Prostate gland (tissue), 2 donors: ENCODE results near the gene DHX32. TPM values are rescaled to one million over a fixed set of nuclear protein-coding genes. Genes with fewer than 3 reads are reported as not detected.

ENCODE experiments used
- DNase-seq: peaks from one replicate; pipeline ENCODE4 v3.0.0-alpha.2; 2019; ENCODE audit warnings: low spot score
- H3K27ac ChIP-seq, 2 donors: fragments of 200-600 bp; sonication (generic); 2 replicates each; pipeline ENCODE4 v1.5.1; 2017 to 2019
- H3K27me3 ChIP-seq: fragments of 200-600 bp; sonication (generic); replicated peaks from 2 replicates; pipeline ENCODE4 v1.5.1; 2019; ENCODE audit not compliant: insufficient read depth
- H3K36me3 ChIP-seq, 2 donors: fragments of 200-600 bp; sonication (generic); 1 replicate in 1 of 2; 2 replicates in 1 of 2; pipeline versions ENCODE4 v1.5.1 to v1.8.1; 2017 to 2019
- H3K4me1 ChIP-seq: fragments of 200-600 bp; sonication (generic); replicated peaks from 2 replicates; pipeline ENCODE4 v1.5.1; 2019
- H3K4me3 ChIP-seq, 2 donors: fragments of 200-600 bp; sonication (generic); 2 replicates each; pipeline ENCODE4 v1.5.1; 2017 to 2019
- H3K9me3 ChIP-seq: fragments of 200-600 bp; sonication (generic); 2 replicates; pipeline ENCODE4 v1.5.1; 2017
- POLR2A ChIP-seq: fragments of 450-650 bp; IDR thresholded peaks from one replicate; pipeline ENCODE4 v1.6.1; 2016; ENCODE audit warnings: antibody characterized with exemption, mild to moderate bottlenecking
- POLR2AphosphoS5 ChIP-seq: sonication (generic); formaldehyde crosslinking; IDR thresholded peaks from one replicate; pipeline ENCODE4 v1.6.1; 2017; ENCODE audit warnings: antibody characterized with exemption
- WGBS: methylation state at CpG from one replicate; pipeline ENCODE4 v1.1.5; 2018; 5-methylcytosine and 5-hydroxymethylcytosine counted together
- intact Hi-C: fragments of 100-400 bp; cut with DNase I; formaldehyde crosslinking; loops from one replicate; pipeline ENCODE4 v1.14.2; 2022
- total RNA-seq, 2 donors: library from RNA; depleted of rRNA; stranded (reverse); fragments of >200 nt; gene quantifications; one replicate each; pipeline ENCODE4 v1.1.0, GENCODE V29; 2016
- TF ChIP-seq, protein P1 (sequence below), 4 experiments: fragments of 200-600 bp in 2 of 4; fragments of 450-650 bp in 2 of 4; sonication (generic) in 2 of 4; IDR thresholded peaks; 1 replicate in 3 of 4; 2 replicates in 1 of 4; pipeline ENCODE4 v1.5.1; 2016 to 2019; ENCODE audit warnings: antibody characterized with exemption in 4 of 4, mild to moderate bottlenecking in 2 of 4, moderate library complexity in 2 of 4

DHX32 gene
- total RNA-seq, 2 donors from 2014 or later, result 39.3 to 53.5 TPM

DNA sequence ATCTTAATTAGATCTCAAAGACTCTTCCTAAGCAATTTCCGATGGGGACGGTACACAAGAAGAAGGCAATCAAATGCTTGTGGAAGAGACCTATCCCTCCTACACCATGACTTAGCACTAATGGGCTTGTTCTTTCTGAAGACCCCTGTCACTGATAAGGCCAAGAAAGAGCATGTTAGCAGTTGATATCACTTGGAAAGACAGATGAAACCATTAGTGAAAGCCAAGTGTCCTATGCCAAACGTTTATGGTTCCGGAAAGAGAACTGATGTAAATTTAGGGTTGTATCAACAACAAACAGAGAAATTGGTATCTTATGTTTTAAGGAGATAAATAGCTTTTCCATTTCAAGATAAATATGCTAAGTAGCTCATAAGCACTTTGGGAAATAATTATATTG lies 64.5 kb downstream of the DHX32 start:
- Histone ChIP-seq H3K9me3 (no peaks in the 10 kb centered on the region), H3K4me3 (no peak overlapping the region), H3K27ac (no peak overlapping the region), H3K4me1 (no peaks in the 10 kb centered on the region), H3K36me3 (peaks cover 0 to 9% of the 10 kb centered on the region in 2 donors), H3K27me3 (no peaks in the 10 kb centered on the region)
- DNase-seq, result no peak
- TF ChIP-seq POLR2AphosphoS5, result no peak
- TF ChIP-seq POLR2A, result no peak
- TF ChIP-seq, protein P1, sequence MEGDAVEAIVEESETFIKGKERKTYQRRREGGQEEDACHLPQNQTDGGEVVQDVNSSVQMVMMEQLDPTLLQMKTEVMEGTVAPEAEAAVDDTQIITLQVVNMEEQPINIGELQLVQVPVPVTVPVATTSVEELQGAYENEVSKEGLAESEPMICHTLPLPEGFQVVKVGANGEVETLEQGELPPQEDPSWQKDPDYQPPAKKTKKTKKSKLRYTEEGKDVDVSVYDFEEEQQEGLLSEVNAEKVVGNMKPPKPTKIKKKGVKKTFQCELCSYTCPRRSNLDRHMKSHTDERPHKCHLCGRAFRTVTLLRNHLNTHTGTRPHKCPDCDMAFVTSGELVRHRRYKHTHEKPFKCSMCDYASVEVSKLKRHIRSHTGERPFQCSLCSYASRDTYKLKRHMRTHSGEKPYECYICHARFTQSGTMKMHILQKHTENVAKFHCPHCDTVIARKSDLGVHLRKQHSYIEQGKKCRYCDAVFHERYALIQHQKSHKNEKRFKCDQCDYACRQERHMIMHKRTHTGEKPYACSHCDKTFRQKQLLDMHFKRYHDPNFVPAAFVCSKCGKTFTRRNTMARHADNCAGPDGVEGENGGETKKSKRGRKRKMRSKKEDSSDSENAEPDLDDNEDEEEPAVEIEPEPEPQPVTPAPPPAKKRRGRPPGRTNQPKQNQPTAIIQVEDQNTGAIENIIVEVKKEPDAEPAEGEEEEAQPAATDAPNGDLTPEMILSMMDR (IDR thresholded peaks at IDR 0.05), result no peak
- WGBS, result 93% methylated on average over 4 of the region's 4 CpGs
- intact Hi-C loops, result no loop called here

DNA sequence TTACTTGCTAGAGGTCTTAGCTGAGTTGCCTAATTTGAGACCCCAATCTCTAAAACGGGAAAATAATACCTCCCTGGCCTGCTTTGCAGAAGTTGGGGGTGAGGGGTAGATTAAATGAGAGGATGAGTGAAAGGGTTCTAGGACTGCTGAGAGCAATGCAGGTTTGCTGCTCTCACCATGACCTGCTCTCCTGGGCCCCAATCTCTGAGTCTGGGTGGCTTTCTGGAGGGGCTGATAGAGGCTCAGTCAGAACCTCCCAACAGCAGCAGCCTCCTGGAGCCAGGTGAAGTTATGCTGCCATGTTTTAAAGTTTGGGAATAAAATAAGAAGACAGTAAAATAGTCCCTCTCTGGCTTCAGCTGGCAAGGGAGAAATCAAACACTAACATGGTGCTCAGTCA lies 65.3 kb downstream of the DHX32 start:
- H3K27ac ChIP-seq, result no peak overlapping the region
- no peaks in the 10 kb centered on the region for H3K9me3 ChIP-seq
- no peak for DNase-seq
- H3K4me1 ChIP-seq, result no peaks in the 10 kb centered on the region
- 0% methylated on average over 1 of the region's 1 CpG for WGBS
- H3K36me3 ChIP-seq, result peaks cover 0 to 9% of the 10 kb centered on the region in 2 donors
- no peak overlapping the region for H3K4me3 ChIP-seq
- TF ChIP-seq, protein P1 (IDR thresholded peaks at IDR 0.05), result no peak
- no peak for TF ChIP-seq POLR2AphosphoS5
- TF ChIP-seq POLR2A, result no peak
- intact Hi-C loops, result no loop called here
- H3K27me3 ChIP-seq, result no peaks in the 10 kb centered on the region

DNA sequence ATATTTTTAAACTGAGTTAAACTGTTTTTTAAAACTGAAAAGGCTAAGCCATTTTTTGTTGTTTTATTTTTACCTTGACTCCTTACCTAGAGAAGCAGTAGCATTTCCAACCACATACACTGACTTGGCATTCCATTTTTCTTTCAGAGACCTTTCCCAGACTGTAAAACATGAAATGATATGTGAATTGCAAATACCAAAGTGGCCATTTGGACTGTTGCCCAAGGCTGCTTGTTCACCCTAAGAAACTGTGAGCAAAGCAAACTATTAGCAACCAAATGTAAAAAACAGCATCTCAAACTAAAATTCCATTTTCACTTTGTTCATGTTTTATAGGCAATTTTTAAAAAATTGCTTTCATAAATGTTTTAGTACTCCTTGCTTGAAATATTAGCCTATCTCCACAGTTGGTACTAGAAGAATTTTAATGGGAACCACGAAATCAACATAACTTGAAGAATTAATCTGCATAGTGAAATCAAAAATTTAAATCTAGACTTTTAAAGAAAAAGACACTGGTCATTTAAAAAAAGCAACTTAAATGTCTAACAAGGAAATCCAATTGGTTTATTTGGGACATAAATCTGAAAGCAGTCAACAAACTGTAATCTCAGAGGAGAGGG lies 68.9 kb downstream of the DHX32 start:
- Histone ChIP-seq H3K27me3 (no peaks in the 10 kb centered on the region), H3K36me3 (peaks cover 0 to 9% of the 10 kb centered on the region in 2 donors), H3K27ac (no peak overlapping the region), H3K4me1 (no peaks in the 10 kb centered on the region), H3K4me3 (no peak overlapping the region), H3K9me3 (no peaks in the 10 kb centered on the region)
- no peak for DNase-seq
- TF ChIP-seq, protein P1 (IDR thresholded peaks at IDR 0.05), result no peak
- TF ChIP-seq POLR2A, result no peak
- no peak for TF ChIP-seq POLR2AphosphoS5
- 73% methylated on average over 1 of the region's 1 CpG for WGBS
- intact Hi-C loops, result no loop called here

DNA sequence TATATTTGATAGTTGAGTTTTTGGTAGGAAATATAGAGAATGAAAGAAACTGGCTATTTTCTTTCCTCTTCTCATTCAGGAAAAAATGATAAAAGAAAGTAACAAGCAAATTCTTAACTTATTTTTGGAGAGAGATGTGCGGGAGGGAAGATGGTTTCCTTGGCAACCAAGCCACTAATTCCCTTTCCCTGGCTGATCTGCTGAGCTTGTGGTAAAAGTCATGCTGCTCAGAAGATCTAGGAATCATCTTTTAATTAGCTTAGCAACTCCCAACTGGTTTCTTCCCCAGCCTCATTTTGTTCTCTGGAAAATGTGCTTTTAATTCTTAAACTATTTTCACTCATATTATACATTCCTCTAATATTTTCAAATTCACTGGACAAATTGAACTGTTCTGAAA lies 69.8 kb downstream of the DHX32 start:
- intact Hi-C loops, result no loop called here
- WGBS, result 98% methylated on average over 1 of the region's 1 CpG
- TF ChIP-seq POLR2AphosphoS5 (no peak), POLR2A (no peak)
- TF ChIP-seq, protein P1 (IDR thresholded peaks at IDR 0.05), result no peak
- Histone ChIP-seq H3K4me1 (no peaks in the 10 kb centered on the region), H3K27ac (no peak overlapping the region), H3K4me3 (no peak overlapping the region), H3K9me3 (no peaks in the 10 kb centered on the region), H3K27me3 (no peaks in the 10 kb centered on the region), H3K36me3 (peaks cover 0 to 9% of the 10 kb centered on the region in 2 donors)
- no peak for DNase-seq

DNA sequence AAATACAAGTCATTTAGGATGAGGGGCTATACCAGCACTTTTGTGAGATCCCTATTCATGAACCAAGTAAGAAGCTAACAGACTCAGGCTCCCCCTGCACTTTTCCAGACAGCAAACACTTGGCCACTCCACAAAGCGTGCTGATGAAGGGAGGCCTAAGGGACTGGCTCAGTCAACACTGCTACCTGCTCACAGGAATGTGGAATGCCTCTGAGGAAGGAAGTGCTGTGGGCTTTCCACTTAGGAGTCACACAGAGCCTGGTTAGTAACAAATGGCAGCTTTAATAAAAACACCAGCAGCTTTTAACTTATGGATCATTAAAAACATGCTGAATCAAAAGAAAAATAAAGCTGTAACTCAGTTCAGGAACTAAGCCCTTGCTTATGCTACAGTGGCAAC lies 73.0 kb downstream of the DHX32 start:
- DNase-seq, result no peak
- Histone ChIP-seq H3K27me3 (no peaks in the 10 kb centered on the region), H3K4me3 (no peak overlapping the region), H3K27ac (no peak overlapping the region), H3K9me3 (no peaks in the 10 kb centered on the region), H3K4me1 (no peaks in the 10 kb centered on the region), H3K36me3 (no peaks in the 10 kb centered on the region)
- intact Hi-C loops, result no loop called here
- TF ChIP-seq, protein P1 (IDR thresholded peaks at IDR 0.05), result no peak
- no peak for TF ChIP-seq POLR2AphosphoS5
- TF ChIP-seq POLR2A, result no peak
- WGBS, result 94% methylated on average over 1 of the region's 1 CpG
